IPS-18a (cell line): Measurements from ENCODE around the gene SLC39A7.

Source experiments
- H3K27ac ChIP-seq: one replicate; pipeline ENCODE4 v1.5.1; 2013; ENCODE audit warnings: low read length
- H3K27me3 ChIP-seq: one replicate; pipeline ENCODE4 v1.6.1; 2013; ENCODE audit warnings: mild to moderate bottlenecking, low read length; ENCODE audit not compliant: control insufficient read depth, insufficient read depth
- H3K36me3 ChIP-seq: one replicate; pipeline ENCODE4 v1.6.1; 2013; ENCODE audit warnings: low read depth, low read length; ENCODE audit not compliant: control insufficient read depth
- H3K4me1 ChIP-seq: one replicate; pipeline ENCODE4 v1.6.1; 2013; ENCODE audit warnings: low read depth, low read length; ENCODE audit not compliant: control insufficient read depth
- H3K4me3 ChIP-seq: one replicate; pipeline ENCODE4 v1.5.1; 2013; ENCODE audit warnings: low read length
- H3K9ac ChIP-seq: one replicate; pipeline ENCODE4 v1.6.1; 2013; ENCODE audit warnings: mild to moderate bottlenecking, low read length, moderate library complexity
- H3K9me3 ChIP-seq: one replicate; pipeline ENCODE4 v1.6.1; 2013; ENCODE audit warnings: low read depth, low read length; ENCODE audit not compliant: control insufficient read depth

SLC39A7 gene

DNA sequence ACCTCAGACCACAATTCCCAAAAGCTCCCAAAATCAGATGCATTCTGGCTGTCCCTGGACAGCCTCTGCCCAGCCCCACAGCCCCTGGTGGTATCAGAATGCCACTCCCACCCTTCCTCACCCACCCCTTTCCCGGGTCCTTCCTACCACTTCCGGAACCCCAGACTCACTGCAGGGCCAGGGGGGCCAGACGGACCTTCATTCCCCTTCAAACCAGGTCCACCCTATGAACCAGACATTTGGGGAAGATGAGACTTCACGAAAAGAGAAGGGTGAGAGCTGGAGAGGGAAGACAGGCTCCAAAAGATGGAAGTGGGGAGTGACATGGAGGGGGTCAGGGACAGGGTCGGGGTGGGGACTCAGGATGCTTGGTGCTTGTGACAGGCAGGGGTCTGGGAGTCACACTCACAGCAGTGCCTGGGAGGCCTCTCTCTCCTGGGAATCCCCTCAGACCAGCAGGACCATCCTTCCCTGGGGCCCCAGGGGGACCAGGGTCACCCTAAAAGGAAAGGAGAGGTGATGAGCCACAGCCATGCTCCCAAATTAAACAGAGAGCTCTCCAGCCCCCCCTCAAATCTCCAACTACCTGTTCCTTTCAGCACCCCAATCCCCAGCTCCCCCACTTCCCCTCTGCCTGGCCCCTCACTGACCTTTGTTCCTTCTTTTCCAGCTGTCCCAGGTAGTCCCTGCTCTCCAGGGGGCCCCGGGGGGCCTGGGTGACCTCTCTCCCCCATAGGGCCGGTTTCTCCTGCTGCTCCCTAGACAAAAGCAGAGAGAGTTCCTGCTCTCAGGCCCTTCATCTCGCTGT is 28.6 kb upstream of the SLC39A7 start:
- no peak overlapping the region for H3K27ac ChIP-seq
- no peak overlapping the region for H3K9ac ChIP-seq
- no peaks in the 10 kb centered on the region for H3K4me1 ChIP-seq

DNA sequence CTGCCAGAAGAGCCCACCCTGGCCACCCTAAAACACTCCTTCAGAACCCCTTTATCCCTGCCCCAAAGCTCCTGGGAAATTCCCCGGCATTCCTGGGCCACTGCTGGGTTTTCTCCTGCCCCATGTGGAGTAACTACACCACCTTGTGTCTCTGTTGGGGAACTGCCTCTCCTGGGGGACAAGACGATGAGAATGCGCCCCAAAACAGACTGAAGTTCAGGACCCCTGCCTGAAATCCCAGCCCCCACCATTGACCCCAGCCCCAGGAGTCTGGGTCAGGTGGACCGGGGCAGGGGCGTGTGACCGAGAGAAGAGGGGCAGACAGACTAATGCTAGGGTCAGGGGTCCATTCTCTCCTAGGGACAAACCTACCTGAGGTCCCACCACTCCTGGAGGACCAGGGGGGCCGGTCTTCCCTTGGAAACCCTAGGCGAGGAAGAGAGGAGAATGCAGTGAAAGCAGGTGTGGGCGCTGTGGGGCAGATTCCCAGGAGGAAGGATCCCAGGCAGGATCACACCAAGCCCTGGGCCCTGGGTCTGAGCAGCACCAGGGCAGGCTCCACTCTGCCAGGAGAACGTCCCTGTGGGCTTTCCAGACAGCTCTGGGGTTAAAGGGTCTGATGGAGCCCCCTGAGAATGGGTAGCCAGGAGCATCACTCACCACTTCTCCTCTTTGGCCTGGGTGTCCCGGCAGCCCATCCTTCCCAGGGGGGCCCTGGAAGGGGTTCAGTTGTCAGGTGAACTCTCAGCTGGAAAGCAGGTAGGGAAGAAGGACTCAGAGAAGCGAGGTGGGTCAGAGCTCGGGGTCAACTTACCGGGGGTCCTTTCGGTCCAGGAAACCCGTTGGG is 27.8 kb upstream of the SLC39A7 start:
- Histone ChIP-seq H3K9me3 (no peaks in the 10 kb centered on the region), H3K4me3 (no peak overlapping the region), H3K36me3 (no peaks in the 10 kb centered on the region), H3K27ac (no peak overlapping the region), H3K9ac (no peak overlapping the region), H3K27me3 (no peaks in the 10 kb centered on the region), H3K4me1 (no peaks in the 10 kb centered on the region)

More for the DNA sequence above, 28.6 kb upstream of the SLC39A7 start:
- Histone ChIP-seq H3K36me3 (no peaks in the 10 kb centered on the region), H3K27me3 (no peaks in the 10 kb centered on the region), H3K9me3 (no peaks in the 10 kb centered on the region), H3K4me3 (no peak overlapping the region)

DNA sequence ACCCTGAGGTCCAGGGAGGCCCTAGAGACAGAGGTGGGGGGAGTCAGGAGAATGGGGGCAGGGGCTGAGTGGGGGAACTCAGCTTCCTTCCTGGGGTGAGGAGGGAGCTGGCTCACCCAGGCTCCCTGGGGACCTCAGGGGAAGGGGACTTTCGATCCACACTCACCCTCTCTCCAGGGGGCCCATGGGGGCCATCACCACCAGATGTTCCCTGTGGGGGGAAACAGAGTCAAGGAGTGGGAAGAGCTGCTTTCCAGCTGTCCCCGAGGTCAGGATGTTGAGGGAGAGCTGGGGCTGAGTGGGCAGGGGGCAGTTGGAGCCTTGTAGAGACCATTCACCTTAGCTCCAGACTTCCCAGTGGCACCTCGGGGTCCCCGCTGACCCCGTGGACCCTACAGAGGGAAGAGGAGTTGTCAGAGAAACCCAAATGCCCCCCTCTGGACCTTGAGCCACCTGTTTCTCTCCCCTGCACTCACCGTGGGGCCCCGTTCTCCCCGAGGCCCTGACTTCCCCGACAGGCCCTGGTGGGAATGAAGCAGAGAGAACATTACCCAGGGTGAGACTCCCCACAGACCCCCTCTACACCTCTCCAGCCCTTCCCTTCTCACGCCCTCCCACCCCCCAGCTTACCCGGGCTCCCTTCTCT is 27.0 kb upstream of the SLC39A7 start:
- H3K4me1 ChIP-seq, result no peaks in the 10 kb centered on the region
- H3K27ac ChIP-seq, result no peak overlapping the region
- no peak overlapping the region for H3K4me3 ChIP-seq

DNA sequence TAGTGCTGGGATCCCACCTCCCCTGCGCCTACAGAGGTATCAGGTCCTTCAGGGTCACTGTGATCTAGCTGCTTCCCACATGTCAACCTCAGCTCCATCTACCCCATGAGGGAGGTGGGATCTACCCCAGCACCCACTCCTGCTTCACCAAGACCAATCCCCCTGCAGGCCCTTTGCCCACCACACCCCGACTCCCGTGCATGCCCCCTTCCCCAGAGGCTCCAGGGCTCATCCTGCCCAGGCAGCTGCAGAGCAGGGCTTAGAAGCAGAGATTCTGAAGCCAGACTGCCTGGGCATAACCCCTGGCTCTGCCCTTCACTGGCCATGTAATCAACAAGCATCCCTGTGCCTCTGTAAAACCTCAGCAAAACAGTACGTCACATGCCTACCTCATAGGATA is 25.9 kb upstream of the SLC39A7 start:
- no peaks in the 10 kb centered on the region for H3K36me3 ChIP-seq
- H3K27me3 ChIP-seq, result no peaks in the 10 kb centered on the region
- no peaks in the 10 kb centered on the region for H3K9me3 ChIP-seq
- H3K27ac ChIP-seq, result no peak overlapping the region
- H3K4me1 ChIP-seq, result no peaks in the 10 kb centered on the region
- no peak overlapping the region for H3K9ac ChIP-seq
- H3K4me3 ChIP-seq, result no peak overlapping the region

More for the DNA sequence above, 27.0 kb upstream of the SLC39A7 start:
- Histone ChIP-seq H3K36me3 (no peaks in the 10 kb centered on the region), H3K9me3 (no peaks in the 10 kb centered on the region), H3K9ac (no peak overlapping the region), H3K27me3 (no peaks in the 10 kb centered on the region)

DNA sequence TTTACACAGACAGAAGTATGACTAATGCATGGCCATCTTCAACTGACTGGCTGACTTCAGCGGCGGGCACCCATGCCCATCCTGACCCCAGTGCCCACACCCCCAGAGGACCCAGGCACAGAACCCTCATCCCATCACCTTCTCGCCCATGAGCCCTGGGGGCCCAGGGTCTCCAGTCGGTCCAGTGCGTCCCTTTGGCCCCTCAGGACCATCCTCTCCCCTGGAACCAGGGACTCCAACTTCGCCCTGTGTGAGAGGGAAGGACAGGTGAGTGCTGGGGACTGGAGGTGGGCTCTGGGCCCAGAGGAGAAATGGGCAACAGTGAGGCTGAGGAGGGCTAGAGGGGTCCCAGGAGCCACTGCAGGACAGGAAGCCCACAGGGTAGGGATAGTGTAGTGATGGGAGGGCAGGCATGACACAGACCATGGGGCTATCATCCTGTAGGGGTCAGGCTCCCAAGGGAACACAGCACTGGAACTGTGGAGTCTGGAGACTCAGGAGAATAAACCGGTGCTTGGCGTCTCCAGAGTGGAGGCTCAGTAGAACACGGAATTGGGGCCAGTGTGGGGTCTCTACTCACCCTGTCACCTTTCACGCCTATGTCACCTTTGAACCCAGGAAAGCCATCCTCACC is 25.1 kb upstream of the SLC39A7 start:
- Histone ChIP-seq H3K9ac (no peak overlapping the region), H3K27ac (no peak overlapping the region), H3K27me3 (no peaks in the 10 kb centered on the region), H3K9me3 (no peaks in the 10 kb centered on the region), H3K4me3 (no peak overlapping the region), H3K36me3 (no peaks in the 10 kb centered on the region), H3K4me1 (no peaks in the 10 kb centered on the region)

DNA sequence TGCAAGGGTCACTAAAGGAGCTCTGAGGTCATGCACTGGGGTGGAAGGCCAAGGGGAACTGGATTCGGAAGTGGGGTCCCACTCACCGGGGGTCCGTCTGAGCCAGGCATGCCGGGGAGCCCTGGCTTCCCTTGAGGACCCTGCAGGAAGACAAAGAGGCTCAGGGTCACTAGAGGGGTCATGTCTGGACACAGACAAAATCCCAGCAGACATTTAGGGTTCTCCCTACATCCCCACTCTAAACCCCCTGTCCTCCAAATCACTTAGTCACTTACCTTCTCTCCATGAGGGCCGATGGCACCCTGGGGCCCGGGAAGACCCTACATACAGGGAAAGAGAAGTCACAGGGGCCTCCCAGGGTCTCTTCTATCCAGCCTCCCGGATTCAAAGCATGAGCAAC is 23.8 kb upstream of the SLC39A7 start:
- H3K4me1 ChIP-seq, result no peaks in the 10 kb centered on the region
- H3K4me3 ChIP-seq, result no peak overlapping the region
- H3K27ac ChIP-seq, result no peak overlapping the region
- H3K9me3 ChIP-seq, result no peaks in the 10 kb centered on the region
- no peak overlapping the region for H3K9ac ChIP-seq
- H3K27me3 ChIP-seq, result no peaks in the 10 kb centered on the region
- H3K36me3 ChIP-seq, result no peaks in the 10 kb centered on the region

DNA sequence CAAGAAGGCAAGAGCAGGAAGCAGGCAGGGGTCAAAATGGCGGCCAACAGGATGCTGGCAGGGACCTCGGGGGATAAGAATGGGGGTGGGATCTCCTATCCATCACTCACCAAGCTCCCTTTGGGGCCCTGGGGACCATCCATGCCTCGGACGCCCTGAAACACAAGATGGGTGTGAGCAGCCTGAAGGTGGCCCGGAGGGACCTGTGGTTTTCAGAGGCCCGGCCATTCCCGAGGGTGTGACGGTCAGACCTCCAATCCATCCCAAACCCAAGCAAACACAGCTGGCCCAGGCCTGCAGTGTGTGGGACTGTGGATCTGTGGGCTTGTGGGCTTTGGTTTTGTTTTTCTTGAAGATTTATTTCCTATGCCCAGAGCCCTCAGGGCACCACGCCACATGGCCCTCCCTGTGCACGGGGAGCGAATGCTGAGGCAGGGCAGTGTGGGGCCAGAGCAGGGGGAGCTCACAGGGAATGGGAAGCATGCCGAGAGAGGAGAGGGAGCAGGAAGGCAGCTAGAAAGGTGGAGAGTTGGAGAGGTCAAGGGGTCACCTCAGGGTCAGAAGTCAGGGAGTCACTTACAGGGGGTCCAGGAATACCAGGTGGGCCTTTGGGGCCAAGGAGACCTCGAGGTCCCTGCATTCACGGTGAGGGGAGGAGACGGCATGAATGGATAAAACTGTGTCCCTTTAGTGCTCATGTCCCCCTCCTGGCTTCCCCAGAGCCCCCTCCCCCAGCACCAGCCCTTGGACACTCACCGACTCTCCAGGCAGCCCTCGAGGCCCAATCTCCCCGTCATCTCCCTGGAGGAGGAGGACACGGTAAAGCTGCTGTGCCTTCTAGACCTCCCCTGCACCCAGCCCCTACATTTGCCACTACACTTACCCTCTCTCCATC is 22.9 kb upstream of the SLC39A7 start:
- no peak overlapping the region for H3K9ac ChIP-seq
- H3K4me3 ChIP-seq, result no peak overlapping the region
- H3K4me1 ChIP-seq, result no peaks in the 10 kb centered on the region
- H3K27me3 ChIP-seq, result no peaks in the 10 kb centered on the region
- H3K36me3 ChIP-seq, result no peaks in the 10 kb centered on the region
- no peaks in the 10 kb centered on the region for H3K9me3 ChIP-seq
- H3K27ac ChIP-seq, result no peak overlapping the region

DNA sequence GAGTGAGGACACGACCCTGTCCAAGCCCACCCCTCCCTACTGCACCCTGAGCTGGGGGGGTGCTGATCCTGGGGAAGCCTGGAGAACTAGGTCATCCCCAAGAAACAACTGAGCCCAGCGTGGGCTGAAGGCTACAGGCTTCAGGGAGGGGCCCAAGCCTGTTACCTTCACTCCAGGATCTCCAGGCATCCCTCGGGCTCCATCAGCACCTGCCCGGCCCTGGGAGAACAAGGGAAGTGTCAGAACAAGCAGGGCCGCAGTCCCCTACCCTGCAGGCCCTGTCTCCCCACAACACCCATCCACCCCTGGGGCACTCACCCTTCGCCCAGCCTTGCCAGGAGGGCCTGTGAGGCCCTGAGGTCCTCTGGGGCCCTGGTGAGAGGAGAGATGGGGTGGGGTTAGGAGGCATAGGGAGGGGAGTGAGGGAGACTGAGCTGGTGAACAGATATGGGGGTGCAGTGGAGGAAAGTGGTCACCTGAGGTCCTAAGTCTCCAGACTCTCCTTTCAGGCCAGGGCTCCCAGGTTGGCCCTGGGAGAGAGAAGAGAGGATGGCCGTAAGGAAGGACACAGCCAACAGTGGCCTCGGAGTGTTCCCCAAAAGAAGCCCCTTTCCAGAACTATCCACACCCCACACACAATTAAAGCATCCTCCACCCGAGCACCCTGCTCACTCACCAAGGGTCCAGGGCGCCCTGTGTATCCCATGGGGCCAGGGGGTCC is 21.8 kb upstream of the SLC39A7 start:
- no peaks in the 10 kb centered on the region for H3K4me1 ChIP-seq
- no peak overlapping the region for H3K4me3 ChIP-seq

DNA sequence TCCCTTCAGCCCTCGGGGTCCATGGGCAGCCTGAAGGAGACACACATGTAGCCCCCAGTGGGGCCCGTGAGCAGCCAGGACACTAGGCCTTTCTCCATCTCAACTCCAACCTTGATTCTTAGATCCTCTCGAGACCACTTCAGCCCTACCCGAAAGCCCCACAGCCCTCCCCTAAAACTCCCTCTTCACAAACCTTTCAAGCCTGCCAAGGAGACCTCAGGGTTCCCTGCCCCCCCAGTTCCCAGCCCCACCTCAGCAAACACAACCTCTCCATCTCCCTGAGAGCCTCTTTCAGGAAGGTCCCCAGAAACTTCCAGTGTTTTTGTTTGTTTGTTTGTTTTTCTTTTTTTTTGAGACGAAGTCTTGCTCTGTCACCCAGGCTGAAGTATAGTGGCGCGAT is 19.5 kb upstream of the SLC39A7 start:
- no peaks in the 10 kb centered on the region for H3K36me3 ChIP-seq
- no peak overlapping the region for H3K27ac ChIP-seq
- H3K27me3 ChIP-seq, result no peaks in the 10 kb centered on the region
- H3K4me3 ChIP-seq, result no peak overlapping the region
- H3K9ac ChIP-seq, result no peak overlapping the region
- H3K9me3 ChIP-seq, result no peaks in the 10 kb centered on the region
- no peaks in the 10 kb centered on the region for H3K4me1 ChIP-seq

More for the DNA sequence above, 21.8 kb upstream of the SLC39A7 start:
- no peak overlapping the region for H3K9ac ChIP-seq
- no peaks in the 10 kb centered on the region for H3K27me3 ChIP-seq
- H3K9me3 ChIP-seq, result no peaks in the 10 kb centered on the region
- no peaks in the 10 kb centered on the region for H3K36me3 ChIP-seq
- H3K27ac ChIP-seq, result no peak overlapping the region

DNA sequence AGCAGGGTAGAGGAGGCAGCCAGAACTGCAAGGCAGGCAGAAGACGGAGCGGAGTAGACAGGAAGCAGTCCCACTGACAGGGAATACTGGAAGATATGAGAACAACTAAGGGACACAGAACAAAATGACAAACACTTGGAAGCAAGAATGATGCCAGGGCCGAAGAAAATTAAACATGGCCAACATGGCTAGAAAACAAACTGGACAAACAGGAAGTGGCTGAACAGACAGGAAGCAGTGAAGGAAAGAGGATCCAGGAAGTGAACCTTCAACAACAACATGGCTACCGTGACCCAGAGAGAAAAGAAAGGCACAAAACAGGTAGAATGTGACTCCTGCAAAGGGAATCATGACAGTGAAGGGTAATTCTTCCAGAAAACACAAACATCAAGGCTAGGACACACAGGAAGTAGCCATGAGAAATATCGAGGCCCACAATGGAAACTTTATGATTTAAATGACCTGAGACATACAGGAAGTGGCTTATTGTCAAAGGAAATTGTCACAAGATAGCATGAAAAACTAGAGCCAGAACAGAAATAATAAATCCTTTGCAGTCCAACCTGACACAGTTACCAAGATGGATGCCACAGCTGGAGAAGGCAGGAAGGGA is 17.5 kb upstream of the SLC39A7 start:
- H3K4me3 ChIP-seq, result no peak overlapping the region
- H3K27ac ChIP-seq, result no peak overlapping the region
- no peaks in the 10 kb centered on the region for H3K9me3 ChIP-seq
- H3K36me3 ChIP-seq, result no peaks in the 10 kb centered on the region
- no peaks in the 10 kb centered on the region for H3K27me3 ChIP-seq
- H3K9ac ChIP-seq, result no peak overlapping the region
- H3K4me1 ChIP-seq, result no peaks in the 10 kb centered on the region
